Peyer's patch (tissue), 4 donors: ENCODE measurements around the gene TACC2. TPM values are rescaled to one million over a fixed set of nuclear protein-coding genes. Genes with fewer than 3 reads are reported as not detected.

Experiments
- DNase-seq, 3 donors: peaks; one replicate each; pipeline ENCODE4 v3.0.0-alpha.2; 2017 to 2019
- H3K27ac ChIP-seq, 4 donors: fragments of 200-600 bp; sonication (generic); one replicate each; pipeline ENCODE4 v1.5.1; 2016 to 2019
- H3K27me3 ChIP-seq, 2 donors: fragments of 200-600 bp; sonication (generic); one replicate each; pipeline ENCODE4 v1.5.1; 2019
- H3K36me3 ChIP-seq, 3 donors: fragments of 200-600 bp; sonication (generic); one replicate each; pipeline ENCODE4 v1.5.1; 2016 to 2019
- H3K4me1 ChIP-seq, 4 donors: fragments of 200-600 bp; sonication (generic); one replicate each; pipeline ENCODE4 v1.5.1; 2016 to 2019
- H3K4me3 ChIP-seq, 4 donors: fragments of 200-600 bp; sonication (generic); 1 replicate in 3 of 4; 2 replicates in 1 of 4; pipeline ENCODE4 v1.5.1; 2016 to 2019; ENCODE audit warnings: mild to moderate bottlenecking in 1 of 4
- H3K9me3 ChIP-seq, 4 donors: fragments of 200-600 bp; sonication (generic); one replicate each; pipeline ENCODE4 v1.5.1; 2016 to 2019; ENCODE audit warnings: mild to moderate bottlenecking in 1 of 4
- CTCF ChIP-seq, 6 experiments: fragments of 450-650 bp in 4 of 6; fragments of 200-600 bp in 2 of 6; sonication (generic) in 1 of 6; IDR thresholded peaks; one replicate each; pipeline ENCODE4 v1.5.1; 2017 to 2019; ENCODE audit warnings: antibody characterized with exemption in 6 of 6, mild to moderate bottlenecking in 3 of 6, moderate library complexity in 1 of 6
- POLR2A ChIP-seq, 2 donors: fragments of 450-650 bp; IDR thresholded peaks; one replicate each; pipeline ENCODE4 v1.5.1; 2017; ENCODE audit warnings: antibody characterized with exemption in 2 of 2, mild to moderate bottlenecking in 2 of 2, moderate library complexity in 2 of 2
- total RNA-seq, 4 donors: library from RNA; depleted of rRNA; stranded (reverse); fragments of >200 nt; gene quantifications; one replicate each; pipeline ENCODE4 v1.1.0, GENCODE V29; 2016

Gene TACC2
- total RNA-seq, 4 donors from 2014 or later: 91.6 to 140 (median 109) TPM

- Histone ChIP-seq H3K27ac (no peak overlapping the region), H3K36me3 (no peaks in the 10 kb centered on the region), H3K4me3 (no peak overlapping the region), H3K4me1 (peaks cover 0 to 8% (median 0%) of the 10 kb centered on the region in 4 donors), H3K27me3 (no peaks in the 10 kb centered on the region), H3K9me3 (no peaks in the 10 kb centered on the region)
- DNase-seq: no peak
- no peak for TF ChIP-seq POLR2A (IDR thresholded peaks at IDR 0.05)
- no peak for TF ChIP-seq CTCF (IDR thresholded peaks at IDR 0.05)
These were observed 63.7 kb downstream of the TACC2 start for GRCh38 chr10:122052701-122053100.

- Histone ChIP-seq H3K27ac (no peak overlapping the region), H3K27me3 (no peaks in the 10 kb centered on the region), H3K9me3 (no peaks in the 10 kb centered on the region), H3K36me3 (no peaks in the 10 kb centered on the region), H3K4me1 (peaks cover 0 to 8% (median 0%) of the 10 kb centered on the region in 4 donors), H3K4me3 (no peak overlapping the region)
- TF ChIP-seq POLR2A (IDR thresholded peaks at IDR 0.05) (no peak), CTCF (IDR thresholded peaks at IDR 0.05) (no peak)
- DNase-seq: no peak
These were observed 64.4 kb downstream of the TACC2 start for GRCh38 chr10:122053314-122053713.

- peaks cover 0 to 8% (median 0%) of the 10 kb centered on the region in 4 donors for H3K4me1 ChIP-seq
- H3K9me3 ChIP-seq: no peaks in the 10 kb centered on the region
- TF ChIP-seq POLR2A (IDR thresholded peaks at IDR 0.05) (no peak), CTCF (IDR thresholded peaks at IDR 0.05) (peak in 4 of 6 experiments; percentile 37 to 59 (median 46))
- no peaks in the 10 kb centered on the region for H3K36me3 ChIP-seq
- DNase-seq: peak in 1 of 3 donors; percentile 72
- no peak overlapping the region for H3K4me3 ChIP-seq
- peak overlapping the region in 1 of 4 donors; percentile 13 for H3K27ac ChIP-seq
- no peaks in the 10 kb centered on the region for H3K27me3 ChIP-seq
These were observed 65.4 kb downstream of the TACC2 start for GRCh38 chr10:122054048-122055025.

GRCh38 chr10:122055252-122055651, 66.3 kb downstream of the TACC2 start:
- Histone ChIP-seq H3K27me3 (no peaks in the 10 kb centered on the region), H3K4me3 (no peak overlapping the region), H3K36me3 (no peaks in the 10 kb centered on the region), H3K27ac (no peak overlapping the region), H3K9me3 (no peaks in the 10 kb centered on the region), H3K4me1 (peaks cover 0 to 11% (median 0%) of the 10 kb centered on the region in 4 donors)
- TF ChIP-seq POLR2A (IDR thresholded peaks at IDR 0.05): no peak
- DNase-seq: no peak

GRCh38 chr10:122056431-122057094, 67.6 kb downstream of the TACC2 start:
- Histone ChIP-seq H3K4me3 (no peak overlapping the region), H3K9me3 (no peaks in the 10 kb centered on the region), H3K4me1 (peaks cover 0 to 11% (median 0%) of the 10 kb centered on the region in 4 donors), H3K27me3 (no peaks in the 10 kb centered on the region), H3K36me3 (no peaks in the 10 kb centered on the region), H3K27ac (no peak overlapping the region)
- no peak for DNase-seq
- TF ChIP-seq POLR2A (IDR thresholded peaks at IDR 0.05): no peak
- TF ChIP-seq CTCF (IDR thresholded peaks at IDR 0.05): no peak
